ENCODE measurements around the gene DNER.
"Not testable (repeated sequence)": the region's sequence is repeated elsewhere in the genome, so short reads cannot be mapped to it uniquely, and the experiment has no call there.

DNER gene

DNA sequence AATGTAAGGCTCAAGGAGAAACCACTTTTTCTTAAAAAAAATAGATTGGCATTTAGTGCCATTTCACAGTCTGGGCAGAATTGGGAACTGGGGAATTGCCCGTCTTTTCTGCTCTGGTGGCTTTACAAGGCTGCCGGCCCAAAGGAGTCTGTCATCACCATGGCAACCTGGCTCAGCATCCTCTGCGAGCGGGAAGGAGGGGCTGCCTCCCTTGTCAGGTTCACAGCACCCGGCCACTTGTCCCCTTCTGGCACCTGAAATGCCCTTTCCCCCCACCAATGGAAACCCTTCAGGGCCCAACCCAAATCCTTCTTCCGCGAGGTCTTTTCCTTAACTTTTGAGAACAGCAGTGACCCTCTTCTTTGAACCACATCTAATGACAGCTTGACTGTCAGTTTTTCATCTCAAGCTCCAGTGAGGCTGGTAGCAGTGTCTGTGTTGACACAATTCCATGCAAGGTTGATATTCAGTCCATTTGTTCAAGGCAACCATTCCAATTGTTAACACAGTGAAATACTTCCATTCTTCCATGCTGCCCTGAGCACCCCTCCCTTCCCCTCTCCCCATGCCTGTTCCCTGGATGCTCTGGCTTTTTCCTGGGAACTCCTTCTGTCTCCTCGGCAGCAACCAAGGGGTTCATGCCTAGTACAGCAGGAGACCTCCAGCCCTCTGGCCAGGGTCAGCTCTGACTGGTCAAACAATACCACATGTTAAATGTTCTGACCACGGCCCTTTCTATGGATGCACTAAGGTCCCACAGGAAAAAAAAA lies 79.6 kb downstream of the DNER start:
- no peak overlapping the region for H3K27ac ChIP-seq
- H3K4me3 ChIP-seq: no peak overlapping the region

- H3K27ac ChIP-seq: no peak overlapping the region
- H3K4me3 ChIP-seq: no peak overlapping the region
Observed at GRCh38 chr2:229633556-229633955, 80.8 kb downstream of the DNER start.

GRCh38 chr2:229629039-229629438 lies 85.3 kb downstream of the DNER start:
- Histone ChIP-seq H3K4me3 (no peak overlapping the region), H3K27ac (no peak overlapping the region)

DNA sequence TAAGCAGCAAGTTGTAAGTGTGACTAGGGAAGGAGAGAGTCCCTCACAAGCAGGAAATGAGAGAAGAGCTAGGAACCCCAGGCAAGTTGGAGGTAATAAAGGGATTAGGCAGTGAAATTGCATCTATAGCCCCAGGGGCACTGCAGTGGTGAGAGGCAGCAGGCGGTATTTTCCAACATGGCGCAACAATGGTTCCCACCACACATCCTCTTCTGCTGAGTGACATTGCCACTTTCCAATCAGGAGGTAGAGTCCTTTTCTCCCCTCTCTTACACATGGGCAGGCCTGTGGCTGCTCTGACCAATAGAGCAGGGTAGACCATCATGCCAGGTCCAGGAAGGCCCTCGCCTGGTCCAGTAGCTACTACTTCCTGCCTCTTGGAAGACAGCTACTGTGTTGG lies 86.6 kb downstream of the DNER start:
- Histone ChIP-seq H3K27ac (no peak overlapping the region), H3K4me3 (no peak overlapping the region)

DNA sequence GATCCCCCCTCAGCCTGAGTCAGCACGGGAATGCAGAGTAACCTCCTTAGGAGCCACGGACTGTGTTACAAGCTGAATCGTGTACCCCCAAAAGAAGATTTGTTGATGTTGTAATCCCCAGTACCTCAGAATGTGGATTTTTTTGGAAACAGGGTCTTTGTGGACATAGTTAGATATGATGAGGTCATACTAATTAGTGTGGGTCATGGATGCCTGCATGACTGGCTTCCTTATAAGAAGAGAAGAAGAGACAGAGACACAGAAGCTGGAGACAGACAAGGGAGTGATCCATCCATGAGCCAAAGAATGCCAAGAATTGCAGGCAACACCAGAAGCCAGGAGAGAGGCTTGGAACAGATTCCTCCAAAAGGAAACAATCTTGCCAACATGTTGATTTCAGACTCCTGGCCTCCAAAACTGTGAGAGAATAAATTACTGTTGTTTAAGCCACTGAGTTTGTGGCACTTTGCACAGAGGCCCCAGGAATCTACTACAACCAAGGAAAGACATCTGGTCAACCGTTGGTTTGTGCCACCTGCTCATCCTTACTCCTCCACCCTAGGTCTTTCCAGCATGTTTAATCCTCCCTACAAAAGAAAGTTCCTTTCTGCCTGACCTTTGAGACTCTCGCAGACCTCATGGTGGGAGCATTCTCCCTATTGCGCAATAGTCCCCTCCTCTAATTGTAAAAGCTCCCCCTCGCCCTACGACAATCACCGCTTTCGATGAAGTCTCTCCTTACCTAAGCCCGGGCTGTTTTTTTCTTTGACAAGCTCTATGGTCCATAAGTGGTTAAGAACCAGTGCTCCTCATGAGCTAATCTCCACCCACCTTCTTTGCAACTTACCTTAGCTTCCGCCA lies 91.6 kb downstream of the DNER start:
- Histone ChIP-seq H3K27ac (no peak overlapping the region), H3K4me3 (no peak overlapping the region)

DNA sequence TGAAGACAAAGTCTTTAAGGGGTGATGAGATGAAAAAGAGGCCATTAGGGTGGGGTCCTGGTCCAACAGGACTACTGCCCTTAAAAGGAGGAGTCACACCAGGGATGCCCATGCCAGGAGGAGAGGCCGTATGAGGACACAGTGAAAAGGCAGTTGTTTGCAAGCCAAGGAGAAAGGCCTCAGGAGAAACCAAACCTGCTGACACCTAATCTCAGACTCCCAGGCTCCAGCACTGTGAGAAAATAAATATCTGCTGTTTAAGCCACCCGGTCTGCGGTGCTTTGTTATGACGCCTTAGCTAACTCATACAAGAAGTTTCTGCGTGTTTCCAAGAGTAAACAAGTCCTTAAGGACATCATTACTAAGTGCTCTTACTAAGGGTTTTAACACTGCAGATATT lies 93.6 kb downstream of the DNER start:
- H3K4me3 ChIP-seq: no peak overlapping the region
- H3K27ac ChIP-seq: no peak overlapping the region

- no peak overlapping the region for H3K27ac ChIP-seq
- no peak overlapping the region for H3K4me3 ChIP-seq
Observed at GRCh38 chr2:229620289-229620688, 94.1 kb downstream of the DNER start.

- Histone ChIP-seq H3K27ac (no peak overlapping the region), H3K4me3 (no peak overlapping the region)
Observed at GRCh38 chr2:229616433-229616832, 97.9 kb downstream of the DNER start.

DNA sequence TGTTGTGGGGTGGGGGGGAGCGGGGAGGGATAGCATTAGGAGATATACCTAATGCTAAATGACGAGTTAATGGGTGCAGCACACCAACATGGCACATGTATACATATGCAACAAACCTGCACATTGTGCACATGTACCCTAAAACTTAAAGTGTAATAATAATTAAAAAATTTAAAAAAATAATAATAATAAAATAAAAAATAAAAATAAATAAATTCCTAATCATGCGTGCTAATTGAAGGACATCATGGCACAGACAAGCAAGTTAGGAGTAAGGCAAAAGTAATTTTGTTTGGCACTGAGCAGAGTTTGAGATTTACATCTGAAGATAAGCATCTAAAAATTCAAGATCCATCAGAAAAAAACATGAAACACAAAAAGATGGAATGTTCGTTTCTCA lies 100.3 kb downstream of the DNER start:
- H3K4me3 ChIP-seq, H3K27ac ChIP-seq: not testable (repeated sequence)

DNA sequence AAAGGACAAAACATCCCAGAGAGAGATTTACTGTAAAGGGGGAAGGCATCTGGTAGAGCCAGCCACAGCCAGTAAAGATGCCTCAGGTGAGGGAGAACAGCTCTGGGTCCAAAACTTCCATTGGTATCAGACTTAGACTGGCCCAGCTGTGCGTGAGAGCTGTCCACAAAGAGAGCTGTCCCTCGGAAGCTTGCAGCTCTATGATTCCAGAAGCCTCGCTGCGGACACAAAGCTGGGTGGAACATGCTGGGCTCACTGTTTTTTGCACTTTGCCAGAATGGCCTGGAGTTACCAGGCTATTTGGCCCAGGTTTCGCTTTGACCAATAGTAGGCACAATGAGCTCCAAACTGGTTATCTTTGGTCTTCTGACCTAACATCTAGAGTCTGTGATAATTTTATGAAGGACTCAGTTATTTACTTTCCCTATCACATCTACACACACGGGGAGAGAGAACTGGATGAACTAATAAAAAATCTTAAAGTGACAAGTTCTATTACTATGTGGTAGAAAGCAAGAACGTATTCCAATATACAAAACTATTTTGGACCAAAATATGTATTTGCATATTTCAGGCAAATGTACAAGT lies 101.9 kb downstream of the DNER start:
- Histone ChIP-seq H3K27ac (no peak overlapping the region), H3K4me3 (no peak overlapping the region)

DNA sequence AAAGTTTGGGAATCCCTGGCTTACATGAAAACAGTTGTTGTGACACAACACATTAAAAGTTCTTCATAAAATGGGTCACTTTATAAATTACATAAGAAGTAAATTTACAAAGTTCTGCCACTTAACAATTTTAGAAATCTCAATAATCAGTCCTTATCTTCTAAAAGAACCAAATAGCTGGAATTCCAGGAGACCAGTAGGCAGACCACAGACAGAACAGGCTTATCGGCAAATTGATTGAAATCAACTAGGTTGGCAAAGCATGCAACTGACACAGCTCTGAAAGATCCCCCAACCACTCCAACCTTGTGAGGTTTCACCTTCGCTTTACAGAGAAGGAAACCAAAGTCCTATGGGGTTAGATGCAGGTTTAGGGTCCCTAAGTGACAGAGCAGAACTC lies 103.0 kb downstream of the DNER start:
- no peak overlapping the region for H3K4me3 ChIP-seq
- no peak overlapping the region for H3K27ac ChIP-seq

DNA sequence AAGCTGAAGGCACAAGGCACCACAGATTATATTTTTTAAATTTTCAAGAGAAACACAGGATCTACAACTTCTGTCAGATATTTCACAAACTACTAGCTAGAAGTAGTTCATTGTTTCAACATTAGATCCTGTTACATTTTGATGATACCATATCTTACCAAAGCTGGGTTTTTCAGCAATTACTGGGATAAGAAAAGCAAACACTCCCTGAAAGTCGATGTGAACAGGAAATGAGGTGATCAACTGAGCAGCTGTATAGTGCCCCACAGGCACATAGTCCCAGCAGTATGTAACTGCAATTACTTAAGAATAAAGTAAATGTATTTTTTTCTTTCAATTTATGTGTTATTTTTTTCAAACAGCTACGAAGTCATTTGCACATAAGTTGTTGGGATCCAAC lies 103.5 kb downstream of the DNER start:
- H3K27ac ChIP-seq: no peak overlapping the region
- no peak overlapping the region for H3K4me3 ChIP-seq

GRCh38 chr2:229610333-229610732 lies 104.0 kb downstream of the DNER start:
- H3K4me3 ChIP-seq: no peak overlapping the region
- no peak overlapping the region for H3K27ac ChIP-seq

GRCh38 chr2:229601936-229602335 lies 112.4 kb downstream of the DNER start:
- Histone ChIP-seq H3K4me3 (no peak overlapping the region), H3K27ac (peak overlapping the region in 2 of 21 experiments; percentile 19 to 33)

- no peak overlapping the region for H3K4me3 ChIP-seq
- peak overlapping the region in 2 of 21 experiments; percentile 19 to 33 for H3K27ac ChIP-seq
Observed at GRCh38 chr2:229601396-229601795, 113.0 kb downstream of the DNER start.

GRCh38 chr2:229598227-229598626 lies 116.1 kb downstream of the DNER start:
- no peak overlapping the region for H3K4me3 ChIP-seq
- H3K27ac ChIP-seq: no peak overlapping the region

GRCh38 chr2:229596796-229597195 lies 117.6 kb downstream of the DNER start:
- Histone ChIP-seq H3K27ac (no peak overlapping the region), H3K4me3 (no peak overlapping the region)

DNA sequence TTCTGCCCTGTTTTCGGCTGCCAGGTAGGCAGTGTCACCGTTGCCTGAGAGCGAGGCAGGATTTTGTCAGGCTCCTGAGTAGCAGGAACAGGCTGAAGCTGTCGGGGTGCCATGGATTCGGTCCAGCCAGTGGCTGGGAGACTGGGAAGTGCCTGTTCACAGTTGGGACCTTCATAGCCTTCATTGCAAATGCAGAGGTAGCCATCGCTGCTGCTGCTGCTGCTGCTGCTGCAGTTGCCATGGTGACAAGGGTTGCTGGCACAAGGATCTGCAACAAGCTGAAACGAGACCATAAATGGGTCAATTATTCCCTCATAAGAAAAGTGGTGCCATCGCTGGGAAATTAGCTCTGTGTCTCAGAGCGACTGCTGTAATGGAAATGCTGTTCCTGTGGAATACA lies 122.7 kb downstream of the DNER start:
- H3K4me3 ChIP-seq: no peak overlapping the region
- no peak overlapping the region for H3K27ac ChIP-seq

DNA sequence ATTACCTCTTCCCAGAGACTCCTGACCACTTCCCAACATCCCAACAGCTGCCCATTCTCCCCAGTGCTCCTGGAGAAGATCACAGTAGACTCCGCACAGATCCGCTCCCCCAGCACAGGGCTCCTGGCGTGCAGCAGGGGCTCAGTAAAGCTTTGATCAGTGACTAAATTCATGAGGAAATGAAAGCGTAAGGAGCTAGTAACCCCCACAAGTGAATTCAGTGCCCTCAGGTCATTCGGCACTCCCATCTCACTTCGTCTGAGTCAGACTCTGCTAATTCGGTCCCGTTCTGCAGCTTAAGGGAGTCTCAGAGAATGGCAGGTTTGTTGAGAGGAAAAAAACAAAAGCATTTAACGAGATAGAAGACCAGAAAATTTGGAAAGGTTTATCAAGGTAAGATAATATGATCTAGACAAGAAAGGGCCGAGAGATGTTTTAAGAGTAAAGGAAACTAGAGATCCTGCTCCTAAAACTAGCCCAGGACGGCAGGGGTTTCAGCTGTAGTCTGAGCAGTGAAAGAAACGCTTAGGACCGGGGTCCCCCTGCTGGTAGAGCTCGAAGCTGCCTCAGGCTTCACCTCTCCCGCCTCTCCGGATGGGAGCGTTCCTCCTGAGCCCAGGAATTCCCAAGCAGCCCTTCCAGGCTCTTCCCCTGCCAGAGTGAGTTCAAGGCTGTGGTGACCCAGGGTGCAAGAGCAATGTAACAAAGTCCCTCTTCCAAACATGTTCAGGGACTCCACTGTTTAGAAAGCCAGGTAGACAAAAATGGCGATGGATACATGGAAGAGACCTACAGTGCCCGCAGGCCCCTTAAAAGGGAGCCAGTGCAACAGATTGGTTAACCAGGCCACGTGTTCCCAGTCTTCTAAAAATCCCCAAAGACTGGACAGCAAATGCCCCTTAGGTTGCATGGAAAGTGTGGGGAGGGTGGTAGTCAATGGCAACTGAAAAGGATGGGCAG lies 127.3 kb downstream of the DNER start:
- Histone ChIP-seq H3K4me3 (no peak overlapping the region), H3K27ac (no peak overlapping the region)

DNA sequence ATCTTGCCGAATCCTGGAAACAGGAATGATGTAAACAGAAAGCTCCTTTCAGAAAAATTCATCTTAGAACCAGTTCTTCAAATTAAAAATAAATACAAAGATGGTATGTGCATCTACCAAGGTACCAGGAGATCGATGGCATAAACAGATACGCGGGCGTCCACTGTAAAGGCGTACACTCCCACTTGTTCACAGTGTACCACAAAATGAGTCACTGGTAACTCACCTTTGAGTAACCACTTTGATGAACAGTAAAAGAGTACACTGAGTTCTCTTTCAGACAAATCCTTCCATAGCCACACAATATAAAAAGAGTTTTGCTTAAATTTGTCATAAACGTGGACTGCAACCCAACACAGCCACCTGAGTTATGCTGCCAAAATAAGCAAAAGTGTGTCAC lies 128.3 kb downstream of the DNER start:
- Histone ChIP-seq H3K27ac (no peak overlapping the region), H3K4me3 (no peak overlapping the region)

Measured in skin epidermis (tissue), 12 donors.